H1 (cell line): ENCODE results near the gene DDX41. TPM values are rescaled to one million over a fixed set of nuclear protein-coding genes. Genes with fewer than 3 reads are reported as not detected.

Experiments
- SIRT6 ChIP-seq: IDR thresholded peaks from one replicate; pipeline ENCODE4 v1.7.1; 2012; ENCODE audit warnings: low read length, inconsistent platforms
- polyA plus RNA-seq, 7 experiments: library from polyadenylated mRNA; depleted of rRNA in 3 of 7; stranded (reverse) in 5 of 7; unstranded in 2 of 7; fragments of >200 nt in 5 of 7; fragments of 200-250 nt in 2 of 7; gene quantifications; 1 replicate in 5 of 7; 2 replicates in 1 of 7; 4 replicates in 1 of 7; pipeline versions ENCODE4 v1.2.1 to v1.2.3, GENCODE V29; 2011 to 2013; ENCODE audit warnings: missing spikeins in 2 of 7, mixed read lengths in 2 of 7
- total RNA-seq: library from RNA; stranded (reverse); fragmentation: NEBNext Ultra II Directional; extraction: Animal tissue kit (Norgen Biotek cat#: 25700); gene quantifications from 2 replicates; pipeline ENCODE4 v1.2.1, GENCODE V29; 2021

Gene DDX41
- total and polyA plus RNA-seq, 2 of the 8 experiments (the other 6 are each of a cell fraction or from before 2014, with no cell fraction given), result 102 to 135 TPM

- no peak for TF ChIP-seq SIRT6
Measured at GRCh38 chr5:177489119-177489716, 27.5 kb downstream of the DDX41 start (continued).
